ENCODE measurements around the gene C11orf52.

Gene C11orf52

DNA sequence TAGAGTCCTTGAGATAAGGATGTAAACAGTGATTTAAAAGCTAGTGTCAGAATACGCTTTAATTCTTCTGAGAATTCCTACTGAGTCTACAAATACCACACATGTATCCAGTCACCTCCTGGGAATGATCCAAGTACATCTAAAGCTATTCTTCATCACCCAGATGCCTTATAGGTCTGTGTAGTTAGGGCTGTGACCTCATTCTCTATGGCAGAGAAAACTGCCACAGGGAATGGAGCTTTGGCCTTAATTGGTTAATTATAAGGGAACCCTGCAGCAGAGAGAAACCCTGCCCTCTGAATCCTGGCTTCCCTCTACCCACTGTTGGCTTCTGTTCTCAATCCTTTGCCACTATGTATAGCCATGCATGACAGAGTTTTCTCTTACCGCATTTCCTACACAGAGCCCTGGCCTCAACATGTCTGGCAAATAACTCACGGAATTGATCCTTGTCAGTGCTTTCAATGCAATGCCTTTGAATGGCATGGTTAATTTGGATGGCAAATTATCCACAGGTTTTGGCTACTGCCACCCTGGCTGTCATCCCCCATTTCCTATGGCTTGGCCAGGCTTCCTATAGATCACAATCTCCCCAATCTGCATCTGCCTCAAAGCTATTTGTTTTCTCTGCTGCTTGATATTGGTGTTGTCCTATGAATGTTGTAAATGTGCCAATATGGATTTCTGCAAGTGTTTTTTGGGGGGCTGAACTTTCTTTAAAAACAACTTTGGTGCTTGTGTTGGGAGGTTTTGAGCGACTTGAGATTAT is 21.3 kb downstream of the C11orf52 start:
- DNase-seq (ENCODE audit: low read depth): peak; percentile 88

DNA sequence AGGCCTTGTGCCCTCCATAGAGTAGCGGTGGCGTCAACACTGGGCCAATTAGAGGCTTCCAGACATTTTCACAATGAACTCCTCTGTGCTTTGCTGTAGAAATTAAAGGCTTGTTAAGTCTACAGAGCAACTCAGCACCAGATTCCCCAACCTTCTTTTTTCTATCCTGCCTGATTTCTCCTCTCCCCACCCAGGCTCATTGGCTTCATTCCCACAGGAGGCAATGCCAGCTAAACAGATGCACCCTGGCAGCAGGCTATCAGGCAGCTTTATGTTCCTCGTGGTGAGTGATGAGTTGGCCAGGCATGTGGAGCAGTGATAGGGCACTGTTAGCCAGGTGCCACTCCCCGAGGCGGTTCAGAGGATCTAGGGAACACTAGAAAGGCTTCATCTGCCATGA is 23.2 kb downstream of the C11orf52 start:
- DNase-seq (ENCODE audit: low read depth): no peak

DNA sequence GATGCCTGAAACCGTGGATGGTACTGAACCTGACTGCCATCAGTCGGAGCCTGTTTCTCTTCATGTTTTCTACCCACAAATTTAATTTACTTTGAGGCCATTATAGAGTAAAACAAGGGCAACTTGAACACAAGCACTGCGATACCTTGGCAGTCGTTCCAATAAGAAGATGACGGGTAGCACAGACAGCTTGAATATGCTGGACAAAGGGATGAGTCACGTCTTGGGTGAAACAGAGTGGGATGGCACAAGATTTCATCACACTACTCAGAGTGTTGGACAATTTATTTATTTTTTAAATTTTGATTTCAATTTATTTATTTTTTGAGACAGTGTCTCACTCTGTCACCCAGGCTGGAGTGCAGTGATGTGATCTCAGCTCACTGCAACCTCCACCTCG is 24.1 kb downstream of the C11orf52 start:
- DNase-seq (ENCODE audit: low read depth): peak; percentile 87

DNA sequence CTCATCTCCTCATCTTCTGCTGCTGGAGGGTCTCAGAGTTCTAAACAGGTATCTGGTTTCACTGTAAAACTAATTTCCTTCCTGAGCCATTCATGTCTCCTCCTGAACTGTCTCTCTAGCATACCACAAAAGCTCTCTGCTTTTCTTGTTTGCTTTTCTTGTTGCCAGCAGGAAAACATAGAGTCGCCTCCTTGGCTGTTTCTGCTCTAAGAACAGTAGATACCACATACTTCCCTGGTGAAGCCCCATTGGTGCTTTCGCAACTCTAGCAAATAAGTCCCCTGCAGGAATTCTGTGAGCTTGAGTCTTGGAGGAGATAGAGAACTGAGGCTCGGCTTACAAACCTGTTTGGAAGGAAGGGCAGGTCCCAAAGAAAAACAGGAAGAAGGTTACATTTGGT is 25.4 kb downstream of the C11orf52 start:
- peak; percentile 96 for DNase-seq (ENCODE audit: low read depth)

DNA sequence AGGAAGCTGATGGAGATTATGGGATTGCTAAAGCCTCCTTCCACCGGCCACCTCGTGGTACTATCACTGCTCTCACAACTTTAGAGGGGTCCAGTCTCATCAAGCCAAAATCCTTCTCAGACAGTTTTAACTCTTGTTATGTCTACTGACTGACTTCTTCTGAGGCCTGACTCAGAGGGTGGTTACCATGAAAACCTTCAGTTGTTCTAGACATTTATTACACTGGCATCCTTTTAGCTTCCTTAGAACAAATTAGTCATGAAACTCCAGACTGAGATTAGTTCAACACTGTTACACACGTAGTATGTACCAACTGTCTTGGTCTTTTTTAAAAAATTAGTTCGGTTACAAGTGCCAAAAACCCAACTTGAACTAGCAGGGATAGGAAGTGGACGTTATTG is 25.9 kb downstream of the C11orf52 start:
- peak; percentile 97 for DNase-seq (ENCODE audit: low read depth)

DNA sequence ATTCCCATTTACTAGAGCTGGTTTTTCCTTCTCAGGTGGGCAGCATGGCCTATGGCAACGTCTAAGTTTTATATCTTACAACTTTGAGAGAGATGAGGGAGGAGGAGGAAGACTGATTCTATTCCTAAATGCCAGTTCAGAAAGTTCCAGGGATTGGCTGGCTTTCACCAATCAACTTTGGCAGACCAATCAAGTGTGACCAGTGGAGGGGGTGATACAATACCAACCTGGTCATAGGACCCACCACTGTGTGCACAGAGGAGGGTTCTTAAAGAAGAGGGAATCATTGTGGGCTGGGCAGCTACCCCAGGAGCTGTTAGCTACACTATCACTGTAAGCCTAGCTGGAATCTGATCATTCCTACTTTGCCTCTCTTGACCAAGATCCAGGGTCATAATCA is 26.5 kb downstream of the C11orf52 start:
- no peak for DNase-seq (ENCODE audit: low read depth)

DNA sequence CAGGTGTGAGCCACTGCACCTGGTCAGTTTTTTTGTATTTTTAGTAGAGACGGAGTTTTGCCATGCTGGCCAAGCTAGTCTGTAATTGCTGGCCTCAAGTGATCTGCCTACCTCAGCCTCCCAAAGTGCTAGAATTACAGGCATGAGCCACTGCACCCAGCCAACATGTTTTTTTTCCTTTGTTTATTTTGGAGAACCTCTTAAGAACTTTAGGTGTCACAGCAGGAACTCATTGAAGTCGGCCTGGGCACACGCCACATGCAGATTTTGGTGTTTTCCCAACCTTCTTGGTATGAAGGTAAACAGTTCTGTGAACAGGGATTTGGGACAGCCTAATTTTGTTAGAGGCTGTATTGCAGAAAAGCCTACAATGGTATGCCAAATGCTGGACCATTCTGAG is 27.8 kb downstream of the C11orf52 start:
- DNase-seq (ENCODE audit: low read depth): no peak

DNA sequence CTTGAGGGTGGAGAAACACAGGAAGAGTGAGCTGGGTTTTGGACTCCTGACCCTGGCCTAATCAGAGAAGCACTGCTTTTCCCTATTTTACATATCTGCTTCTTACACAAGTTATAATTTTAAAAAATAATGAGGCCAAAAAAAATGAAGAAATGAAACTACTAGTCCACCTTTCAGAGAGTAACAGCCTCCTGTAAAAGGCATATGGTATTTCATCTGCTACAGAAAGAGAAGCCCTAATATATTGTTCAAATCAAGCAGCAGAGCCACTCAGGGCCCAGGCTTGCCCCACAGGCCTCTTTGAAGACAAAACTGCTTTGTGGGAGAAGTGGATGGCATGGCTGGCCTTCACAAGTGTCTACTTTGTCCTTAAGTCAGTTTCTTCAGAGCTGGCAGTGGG is 28.4 kb downstream of the C11orf52 start:
- no peak for DNase-seq (ENCODE audit: low read depth)

DNA sequence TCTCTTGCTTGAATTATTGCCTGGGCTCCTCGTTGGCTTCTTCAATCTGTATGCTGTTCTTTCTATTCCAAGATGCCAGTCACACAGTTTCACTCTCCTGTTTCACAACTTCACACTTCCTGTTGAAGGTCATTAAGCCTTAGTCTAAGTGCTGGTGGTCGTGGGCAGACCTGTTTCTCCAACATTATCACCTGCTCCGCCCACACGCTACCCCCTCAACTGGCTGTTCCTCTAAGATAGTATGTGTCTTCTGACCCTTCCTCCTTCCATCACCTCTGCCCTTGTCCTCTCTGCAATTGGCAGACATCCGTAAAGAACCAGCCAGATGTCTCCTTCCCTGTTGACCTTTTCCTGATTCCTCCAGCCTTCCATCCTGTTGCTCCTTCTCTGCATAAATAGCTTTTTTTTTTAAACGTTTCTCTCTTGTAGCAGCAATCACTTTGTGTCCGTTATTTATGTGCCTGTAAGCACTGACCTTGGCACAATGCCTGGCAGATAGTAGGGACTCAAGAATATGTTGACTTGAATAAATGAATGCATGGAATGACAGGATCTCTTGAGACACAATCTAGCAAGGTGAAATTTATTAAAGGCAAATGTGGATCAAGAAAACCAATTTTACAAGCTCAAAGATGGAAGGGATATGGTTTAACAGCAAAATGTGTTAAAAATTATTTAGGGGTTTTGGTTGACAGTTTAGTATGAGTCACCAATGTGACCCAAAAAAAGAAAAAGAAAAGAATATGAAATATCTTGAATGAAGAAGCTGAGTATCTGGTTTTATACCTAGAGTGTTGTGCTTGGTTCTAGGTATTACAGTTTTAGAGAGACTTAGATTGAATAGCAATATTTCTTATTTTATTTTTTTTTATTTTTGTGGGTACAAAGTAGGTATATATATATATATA is 31.1 kb downstream of the C11orf52 start:
- no peak for DNase-seq (ENCODE audit: low read depth)

DNA sequence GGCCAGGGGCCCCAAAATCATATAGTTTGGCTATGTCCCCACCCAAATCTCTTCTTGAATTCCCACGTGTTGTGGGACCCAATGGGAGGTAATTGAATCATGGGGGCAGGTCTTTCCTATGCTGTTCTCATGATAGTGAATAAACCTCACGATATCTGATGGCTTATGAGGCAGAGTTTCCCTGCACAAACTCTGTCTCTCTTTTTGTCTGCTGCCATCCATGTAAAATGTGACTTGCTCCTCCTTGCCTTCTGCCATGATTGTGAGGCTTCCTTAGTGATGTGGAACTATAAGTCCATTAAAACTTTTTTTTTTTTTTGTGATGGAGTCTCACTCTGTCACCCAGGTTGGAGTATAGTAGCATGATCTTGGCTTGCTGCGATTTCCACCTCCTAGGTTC is 32.9 kb downstream of the C11orf52 start:
- no peak for DNase-seq (ENCODE audit: low read depth)

DNA sequence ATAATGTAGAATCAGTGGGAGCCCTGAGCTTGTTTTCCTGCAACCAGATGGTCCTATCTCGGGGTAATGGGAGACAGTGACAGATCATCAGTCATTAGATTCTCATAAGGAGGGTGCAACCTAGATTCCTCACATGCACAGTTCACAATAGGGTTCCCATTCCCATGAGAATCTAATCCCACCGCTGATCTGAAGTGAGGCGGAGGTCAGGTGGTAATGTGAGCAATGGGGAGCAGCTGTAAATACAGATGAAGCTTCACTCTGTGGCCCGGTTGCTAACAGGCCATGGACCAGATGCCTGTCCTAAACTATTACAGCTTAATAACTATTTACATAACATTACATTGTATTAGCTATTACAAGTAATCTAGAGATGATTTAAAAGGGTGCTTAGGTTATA is 35.4 kb downstream of the C11orf52 start:
- no peak for DNase-seq (ENCODE audit: low read depth)

DNA sequence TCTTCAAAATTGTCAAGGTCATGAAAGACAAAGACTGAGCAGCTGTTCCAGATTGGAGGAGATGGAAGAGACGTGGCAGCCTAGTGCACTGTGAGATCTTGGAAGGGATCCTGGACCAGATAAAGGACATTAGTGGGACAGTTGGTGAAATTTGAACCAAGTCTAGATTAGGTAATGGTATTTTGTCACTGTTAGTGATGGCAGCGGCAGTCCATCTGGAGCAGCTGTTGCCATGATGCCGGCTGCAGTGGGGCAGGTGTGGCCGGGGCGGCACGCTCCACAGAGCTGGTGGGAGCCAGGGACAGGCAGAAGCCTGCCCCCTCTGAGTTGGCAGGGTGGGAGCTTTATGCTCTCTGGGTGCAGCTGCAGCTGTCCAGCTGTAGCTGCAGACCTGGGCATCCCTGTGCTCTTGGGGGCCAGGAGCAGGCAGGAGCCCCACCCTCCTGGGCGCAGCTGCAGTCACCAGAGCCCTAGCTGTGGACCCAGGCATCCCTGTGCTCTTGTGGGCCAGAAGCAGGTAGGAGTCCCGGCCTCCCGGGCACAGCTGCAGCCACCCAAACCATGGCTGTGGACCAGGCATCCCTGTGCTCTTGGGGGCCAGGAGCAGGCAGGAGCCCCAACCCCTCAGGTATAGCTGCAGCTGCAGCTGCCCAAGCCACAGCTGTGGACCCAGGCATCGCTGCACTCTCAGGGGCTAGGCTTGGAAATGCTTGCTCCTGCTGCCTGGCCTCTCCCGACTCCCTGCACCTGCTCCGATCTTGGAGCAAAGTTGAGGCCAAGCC is 39.1 kb downstream of the C11orf52 start:
- no peak for DNase-seq (ENCODE audit: low read depth)

DNA sequence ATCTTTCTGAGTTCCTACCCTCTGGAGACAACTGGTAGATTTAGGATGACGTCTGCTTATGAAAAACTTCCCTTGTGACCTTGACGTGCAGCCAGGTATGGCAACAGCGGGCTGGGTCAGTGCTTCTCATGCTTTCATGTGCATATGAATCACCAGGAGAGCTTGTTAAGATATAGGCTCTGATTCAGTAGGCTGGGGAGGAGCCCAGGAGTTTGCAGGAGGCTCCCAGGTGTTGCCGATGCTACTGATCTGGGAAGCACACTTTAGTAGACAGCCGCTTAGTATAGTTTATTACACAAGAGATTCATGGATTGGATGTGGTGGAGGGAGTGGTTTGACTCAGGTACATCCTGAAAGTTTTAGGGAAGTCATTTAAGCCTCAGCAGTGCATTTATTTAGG is 42.2 kb downstream of the C11orf52 start:
- DNase-seq (ENCODE audit: low read depth): peak; percentile 62

DNA sequence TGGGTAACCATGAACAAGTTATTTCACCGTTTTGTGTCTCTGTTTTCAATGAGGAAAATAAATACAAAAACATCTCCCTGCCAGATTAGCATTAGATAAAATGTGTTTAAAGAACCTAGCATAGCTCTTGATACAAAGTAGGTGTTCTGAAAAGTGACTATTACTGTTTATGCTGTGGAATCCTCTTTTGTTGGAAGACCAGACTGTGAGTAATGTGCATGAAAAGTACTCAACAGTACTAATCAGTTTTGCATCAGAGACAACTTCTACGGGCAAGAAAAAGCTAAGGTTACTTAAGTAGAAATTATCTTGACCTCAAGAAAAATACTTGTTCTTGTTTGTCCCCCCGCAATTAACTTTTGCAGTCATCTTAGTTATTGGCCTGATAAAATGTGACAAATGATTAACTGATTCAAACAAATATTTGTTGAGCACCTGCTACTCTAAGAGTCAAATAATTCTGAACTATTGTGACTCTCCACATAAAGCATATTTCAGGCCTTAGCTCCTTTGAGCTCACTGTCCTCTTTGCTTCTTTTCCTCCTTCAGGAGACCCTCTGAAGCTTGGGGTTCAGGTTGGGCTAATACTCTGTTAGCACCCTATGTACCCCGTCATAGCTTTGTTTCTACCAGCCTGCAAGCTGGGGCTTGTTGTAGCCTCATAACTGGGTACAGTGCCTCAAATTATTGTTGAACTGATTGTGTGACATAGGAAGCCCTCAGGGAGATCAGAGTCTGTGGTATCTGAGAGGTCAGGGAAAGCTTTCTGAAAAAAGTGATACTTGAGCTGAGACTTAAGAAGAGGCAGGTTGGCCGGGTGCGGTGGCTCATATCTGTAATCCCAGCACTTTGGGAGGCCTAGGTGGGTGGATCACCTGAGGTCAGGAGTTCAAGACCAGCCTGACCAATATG is 42.9 kb downstream of the C11orf52 start:
- DNase-seq (ENCODE audit: low read depth): no peak

DNA sequence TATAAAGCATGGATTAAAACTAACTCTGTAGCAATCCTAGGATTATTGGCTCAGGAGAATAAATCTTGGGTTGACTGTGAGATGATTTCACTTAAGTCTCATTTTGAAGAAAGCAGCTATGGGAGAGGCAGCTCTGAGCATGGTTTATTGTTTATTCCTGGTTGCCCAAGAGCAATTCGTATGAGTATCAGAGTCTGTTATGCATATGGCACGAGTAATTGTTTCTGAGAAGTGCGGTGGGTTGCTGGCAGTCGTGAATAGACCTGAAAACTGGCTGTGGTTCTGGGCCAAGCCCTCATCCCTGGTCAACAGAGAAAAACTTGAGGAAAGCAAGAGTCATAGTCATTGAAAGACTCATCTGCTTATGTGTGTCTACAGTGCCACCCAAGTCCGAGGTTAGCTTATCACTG is 45.2 kb downstream of the C11orf52 start:
- DNase-seq (ENCODE audit: low read depth): peak; percentile 51

DNA sequence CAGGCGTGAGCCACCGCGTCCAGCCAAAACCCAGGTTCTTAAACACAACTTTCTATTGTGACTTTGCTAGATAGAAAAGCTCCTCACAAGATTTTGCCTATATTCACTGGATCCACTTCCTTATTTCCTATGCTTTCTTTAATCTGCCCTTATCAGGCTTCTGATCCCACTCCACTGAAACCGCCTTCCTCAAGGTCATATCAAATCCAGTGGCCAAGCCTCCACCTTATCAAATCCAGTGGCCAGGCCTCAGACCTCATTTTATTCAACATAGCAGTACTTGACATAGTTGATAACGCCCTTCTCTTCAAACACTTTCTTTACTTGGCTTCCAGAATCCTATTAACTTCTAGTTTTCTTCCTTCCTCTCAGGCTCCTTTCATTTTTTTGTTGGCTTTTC is 48.0 kb downstream of the C11orf52 start:
- no peak for DNase-seq (ENCODE audit: low read depth)

DNA sequence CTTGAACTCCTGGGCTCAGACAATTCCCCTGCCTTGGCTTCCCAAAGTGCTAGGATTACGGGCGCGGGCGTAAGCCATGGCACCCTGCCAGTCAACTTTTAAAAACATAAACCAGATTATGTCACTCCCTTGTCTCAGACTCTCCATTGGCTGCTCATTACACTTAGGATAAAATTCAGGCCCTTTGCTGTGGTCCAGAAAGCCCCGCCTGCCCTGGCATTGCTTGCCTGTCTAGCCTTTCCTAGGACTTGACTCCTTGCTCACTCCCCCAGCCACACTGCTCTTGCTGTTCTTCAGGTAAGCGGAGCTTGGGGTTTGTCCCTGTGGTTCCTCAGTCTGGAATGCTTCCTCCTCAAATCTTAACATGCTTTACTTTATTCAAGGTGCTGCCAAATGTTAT is 48.9 kb downstream of the C11orf52 start:
- DNase-seq (ENCODE audit: low read depth): no peak

DNA sequence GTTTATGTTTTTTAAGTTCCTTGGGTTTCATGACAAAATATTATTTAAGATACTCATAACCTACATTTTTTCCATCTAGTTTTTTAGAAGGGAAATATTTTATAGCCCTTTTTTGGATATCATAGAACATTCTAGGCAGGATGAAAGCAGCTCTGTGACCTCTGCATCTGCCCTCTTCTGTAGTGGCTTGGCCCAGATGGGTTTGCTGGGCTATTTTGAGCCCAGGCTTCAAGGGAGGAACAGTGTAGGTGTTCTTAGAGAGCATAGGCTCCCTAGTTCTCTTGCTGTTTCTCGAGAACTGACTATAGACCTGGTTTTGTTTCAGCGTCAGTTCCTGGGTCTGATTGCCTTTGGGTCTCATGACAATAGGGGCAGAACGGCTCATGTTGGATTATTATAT is 50.6 kb downstream of the C11orf52 start:
- DNase-seq (ENCODE audit: low read depth): no peak

DNA sequence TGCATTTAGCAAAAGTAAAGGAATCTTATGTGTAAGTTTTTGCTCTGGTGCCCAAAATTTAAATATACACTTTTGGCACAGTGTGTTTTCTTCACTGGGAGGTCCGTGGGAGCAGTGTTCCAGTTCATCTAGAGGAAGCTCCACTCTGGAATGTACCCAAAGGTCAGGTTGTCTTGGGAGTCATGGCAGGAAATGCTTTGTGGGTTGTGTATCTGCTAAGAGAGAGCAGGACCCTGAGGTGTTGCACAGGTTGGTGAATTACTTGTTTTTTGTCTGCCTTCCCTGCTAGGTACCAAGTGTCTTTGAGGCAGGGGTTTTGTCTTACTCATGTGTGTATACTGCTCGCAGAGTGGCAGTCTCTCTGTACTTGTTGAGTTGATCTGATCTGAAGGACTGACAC is 55.7 kb downstream of the C11orf52 start:
- DNase-seq (ENCODE audit: low read depth): no peak

DNA sequence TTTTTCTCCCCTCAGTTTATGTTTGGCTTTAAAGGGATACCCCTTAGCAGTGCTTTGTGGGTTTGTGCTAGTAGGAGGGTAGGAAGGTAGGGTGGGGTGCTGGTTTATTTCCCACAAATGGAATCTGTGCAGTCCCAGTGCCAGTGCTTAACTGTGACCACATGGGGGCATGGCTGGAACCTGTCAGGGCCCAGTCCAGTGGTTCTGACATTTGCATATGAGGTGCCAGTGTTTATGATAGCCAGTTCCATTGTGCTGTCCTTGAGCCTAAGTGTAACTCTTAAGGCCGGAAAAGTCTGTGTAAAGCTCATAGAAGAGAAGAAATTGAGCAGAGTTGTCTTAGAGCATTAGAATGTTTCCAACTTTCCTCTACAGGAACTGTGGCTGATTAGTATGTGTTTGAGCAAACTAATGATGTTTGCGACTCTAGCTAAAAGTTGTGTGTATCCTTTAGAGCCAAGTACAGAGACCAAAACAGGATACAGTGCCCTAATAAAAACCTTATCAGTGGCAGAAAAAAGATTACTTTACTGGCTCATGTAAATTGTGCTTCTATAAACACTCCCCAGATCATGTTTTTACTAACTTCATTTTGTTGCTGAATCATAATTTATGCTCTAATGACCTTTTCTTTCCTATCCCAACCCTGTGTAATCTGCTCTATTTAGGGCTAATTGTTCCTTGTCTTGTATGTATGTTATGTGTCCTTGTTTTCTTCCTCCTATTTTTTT is 56.5 kb downstream of the C11orf52 start:
- no peak for DNase-seq (ENCODE audit: low read depth)
